Neural crest cell (in vitro differentiated cells): ENCODE measurements around the gene RASGRF2. TPM values are rescaled to one million over a fixed set of nuclear protein-coding genes. Genes with fewer than 3 reads are reported as not detected.

Source experiments
- DNase-seq: peaks from one replicate; pipeline ENCODE4 v3.0.0; 2021; ENCODE audit warnings: low read depth, mixed read lengths, low spot score
- H3K27ac Mint-ChIP-seq: one replicate; pipeline ENCODE4 v1.8.0; 2021; ENCODE audit warnings: mild to moderate bottlenecking, mixed read lengths; ENCODE audit not compliant: unreplicated experiment
- H3K27me3 Mint-ChIP-seq: 2 replicates; pipeline ENCODE4 v1.8.0; 2021; ENCODE audit warnings: low read depth, mild to moderate bottlenecking, mixed read lengths
- H3K36me3 Mint-ChIP-seq: 2 replicates; pipeline ENCODE4 v1.8.0; 2021; ENCODE audit warnings: low read depth, mild to moderate bottlenecking, mixed read lengths
- H3K4me1 Mint-ChIP-seq: 2 replicates; pipeline ENCODE4 v1.8.0; 2021; ENCODE audit warnings: mixed read lengths
- H3K4me3 Mint-ChIP-seq: one replicate; pipeline ENCODE4 v1.8.0; 2021; ENCODE audit warnings: mild to moderate bottlenecking, mixed read lengths
- H3K9me3 Mint-ChIP-seq: 2 replicates; pipeline ENCODE4 v1.8.0; 2021; ENCODE audit warnings: mixed read lengths
- CTCF ChIP-seq: fragments of 200-600 bp; sonication (generic); conservative IDR thresholded peaks from 2 replicates; pipeline ENCODE4 v1.5.0; 2021; ENCODE audit warnings: antibody characterized with exemption, mild to moderate bottlenecking
- total RNA-seq: library from RNA; stranded (reverse); gene quantifications from 2 replicates; pipeline ENCODE4 v1.2.1, GENCODE V29; 2021

The RASGRF2 gene
- total RNA-seq, 1 donor from 2014 or later, result 0.19 TPM

GRCh38 chr5:81219389-81219788 is 259.2 kb downstream of the RASGRF2 start:
- Mint-ChIP-seq H3K4me3 (no peak overlapping the region), H3K27me3 (no peaks in the 10 kb centered on the region), H3K4me1 (no peaks in the 10 kb centered on the region), H3K9me3 (peaks cover 4% of the 10 kb centered on the region), H3K36me3 (peaks cover 12% of the 10 kb centered on the region), H3K27ac (no peak overlapping the region)
- no peak for DNase-seq
- no peak for TF ChIP-seq CTCF

GRCh38 chr5:81222285-81222684 is 262.1 kb downstream of the RASGRF2 start:
- TF ChIP-seq CTCF, result no peak
- DNase-seq, result no peak
- H3K9me3 Mint-ChIP-seq, result peaks cover 4% of the 10 kb centered on the region
- H3K36me3 Mint-ChIP-seq, result peaks cover 12% of the 10 kb centered on the region
- no peak overlapping the region for H3K4me3 Mint-ChIP-seq
- H3K4me1 Mint-ChIP-seq, result no peaks in the 10 kb centered on the region
- no peak overlapping the region for H3K27ac Mint-ChIP-seq
- no peaks in the 10 kb centered on the region for H3K27me3 Mint-ChIP-seq

- no peaks in the 10 kb centered on the region for H3K27me3 Mint-ChIP-seq
- H3K4me1 Mint-ChIP-seq, result no peaks in the 10 kb centered on the region
- TF ChIP-seq CTCF, result no peak
- H3K4me3 Mint-ChIP-seq, result no peak overlapping the region
- no peak overlapping the region for H3K27ac Mint-ChIP-seq
- H3K36me3 Mint-ChIP-seq, result peaks cover 4% of the 10 kb centered on the region
- DNase-seq, result no peak
- H3K9me3 Mint-ChIP-seq, result no peaks in the 10 kb centered on the region
Measured at GRCh38 chr5:81225463-81225862, 265.3 kb downstream of the RASGRF2 start.

- DNase-seq, result no peak
- H3K36me3 Mint-ChIP-seq, result no peaks in the 10 kb centered on the region
- no peaks in the 10 kb centered on the region for H3K27me3 Mint-ChIP-seq
- H3K4me1 Mint-ChIP-seq, result no peaks in the 10 kb centered on the region
- no peak overlapping the region for H3K4me3 Mint-ChIP-seq
- no peak for TF ChIP-seq CTCF
- H3K27ac Mint-ChIP-seq, result no peak overlapping the region
- no peaks in the 10 kb centered on the region for H3K9me3 Mint-ChIP-seq
Measured at GRCh38 chr5:81226286-81226685, 266.1 kb downstream of the RASGRF2 start.

GRCh38 chr5:81226949-81227348 is 266.8 kb downstream of the RASGRF2 start:
- Mint-ChIP-seq H3K27me3 (no peaks in the 10 kb centered on the region), H3K36me3 (no peaks in the 10 kb centered on the region), H3K9me3 (no peaks in the 10 kb centered on the region), H3K4me3 (no peak overlapping the region), H3K27ac (no peak overlapping the region), H3K4me1 (no peaks in the 10 kb centered on the region)
- TF ChIP-seq CTCF, result no peak
- no peak for DNase-seq

GRCh38 chr5:81228084-81228483 is 267.9 kb downstream of the RASGRF2 start:
- Mint-ChIP-seq H3K9me3 (no peaks in the 10 kb centered on the region), H3K27me3 (no peaks in the 10 kb centered on the region), H3K27ac (no peak overlapping the region), H3K36me3 (no peaks in the 10 kb centered on the region), H3K4me3 (no peak overlapping the region), H3K4me1 (peaks cover 4% of the 10 kb centered on the region)
- no peak for DNase-seq
- no peak for TF ChIP-seq CTCF
